SJSA1 (cell line): Measurements from ENCODE around the gene PPIF. TPM values are rescaled to one million over a fixed set of nuclear protein-coding genes. Genes with fewer than 3 reads are reported as not detected.

Experiments
- DNase-seq, 2 experiments: peaks; one replicate each; pipeline ENCODE4 v3.0.0-alpha.2; 2015 to 2020; ENCODE audit warnings: low spot score in 2 of 2, low read depth in 1 of 2
- H3K27ac ChIP-seq: fragments of 250-450 bp; sonication (Bioruptor Pico); 2 replicates; pipeline ENCODE4 v1.5.1; 2020; ENCODE audit warnings: mild to moderate bottlenecking, moderate library complexity
- H3K27me3 ChIP-seq: fragments of 250-450 bp; sonication (Bioruptor Pico); replicated peaks from 2 replicates; pipeline ENCODE4 v1.5.1; 2020; ENCODE audit warnings: mild to moderate bottlenecking, moderate library complexity
- H3K36me3 ChIP-seq: fragments of 250-450 bp; sonication (Bioruptor Pico); 2 replicates; pipeline ENCODE4 v1.5.1; 2020; ENCODE audit warnings: mild to moderate bottlenecking
- H3K4me1 ChIP-seq: fragments of 250-450 bp; sonication (Bioruptor Pico); replicated peaks from 2 replicates; pipeline ENCODE4 v1.6.1; 2021; ENCODE audit warnings: mild to moderate bottlenecking
- H3K4me3 ChIP-seq: fragments of 250-450 bp; sonication (Bioruptor Pico); 2 replicates; pipeline ENCODE4 v1.5.1; 2020; ENCODE audit warnings: mild to moderate bottlenecking
- H3K9me3 ChIP-seq: fragments of 250-450 bp; sonication (Bioruptor Pico); replicated peaks from 2 replicates; pipeline ENCODE4 v1.5.1; 2020; ENCODE audit warnings: mild to moderate bottlenecking
- total RNA-seq: library from RNA; depleted of rRNA; stranded (reverse); fragments of >200 nt; shearing (Covaris generic); gene quantifications from 2 replicates; pipeline ENCODE4 v1.2.3, GENCODE V29; 2014; rRNA removed

The PPIF gene
- total RNA-seq, 1 experiment from 2014 or later: 31.7 TPM

DNA sequence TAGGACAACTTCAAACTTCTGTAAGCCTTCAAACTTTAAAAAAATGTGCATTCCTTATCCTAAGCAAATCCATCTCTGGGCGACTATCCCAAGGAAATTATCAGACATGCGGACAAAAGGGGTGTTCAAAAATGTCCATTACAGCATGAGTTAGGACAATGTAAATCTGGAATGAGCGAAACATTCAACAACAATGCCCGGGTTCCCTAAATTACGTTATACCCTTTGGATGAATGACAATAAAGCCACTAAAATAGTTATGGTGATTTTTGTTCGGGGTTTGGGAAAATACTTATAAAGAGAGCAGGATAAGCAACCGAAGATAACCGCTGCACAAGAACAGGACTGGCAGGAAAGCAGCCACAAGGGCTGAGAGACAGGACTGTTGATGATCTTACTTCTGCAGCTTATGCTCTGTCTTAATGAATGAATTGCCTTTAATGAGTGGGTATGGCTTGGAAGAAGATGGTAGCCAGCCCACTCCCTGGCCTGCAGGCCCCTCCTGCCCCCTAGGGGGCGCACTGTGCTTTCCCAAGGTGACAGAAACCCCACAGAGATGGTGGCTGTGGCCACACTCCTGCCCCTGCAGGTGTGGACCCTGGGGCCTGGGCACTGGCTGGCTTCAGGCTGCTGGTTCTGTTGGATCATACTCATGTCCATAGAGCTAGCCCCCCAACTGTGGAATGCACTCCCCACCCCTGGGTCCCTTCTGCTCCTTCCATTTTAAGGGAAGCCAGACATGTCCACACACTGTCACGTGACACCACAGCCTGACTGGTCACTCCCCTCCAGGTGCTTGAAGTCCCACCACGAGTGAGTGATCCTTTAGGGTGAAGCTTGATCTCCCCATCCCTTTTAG, 53.1 kb downstream of the PPIF start:
- H3K4me1 ChIP-seq: peaks cover 72% of the 10 kb centered on the region
- no peaks in the 10 kb centered on the region for H3K9me3 ChIP-seq
- H3K4me3 ChIP-seq: no peak overlapping the region
- no peak for DNase-seq
- H3K27ac ChIP-seq: peak overlapping the region; percentile 97; the same call in 1 of the 2 replicates
- H3K27me3 ChIP-seq: no peaks in the 10 kb centered on the region
- peaks cover 11% of the 10 kb centered on the region for H3K36me3 ChIP-seq

DNA sequence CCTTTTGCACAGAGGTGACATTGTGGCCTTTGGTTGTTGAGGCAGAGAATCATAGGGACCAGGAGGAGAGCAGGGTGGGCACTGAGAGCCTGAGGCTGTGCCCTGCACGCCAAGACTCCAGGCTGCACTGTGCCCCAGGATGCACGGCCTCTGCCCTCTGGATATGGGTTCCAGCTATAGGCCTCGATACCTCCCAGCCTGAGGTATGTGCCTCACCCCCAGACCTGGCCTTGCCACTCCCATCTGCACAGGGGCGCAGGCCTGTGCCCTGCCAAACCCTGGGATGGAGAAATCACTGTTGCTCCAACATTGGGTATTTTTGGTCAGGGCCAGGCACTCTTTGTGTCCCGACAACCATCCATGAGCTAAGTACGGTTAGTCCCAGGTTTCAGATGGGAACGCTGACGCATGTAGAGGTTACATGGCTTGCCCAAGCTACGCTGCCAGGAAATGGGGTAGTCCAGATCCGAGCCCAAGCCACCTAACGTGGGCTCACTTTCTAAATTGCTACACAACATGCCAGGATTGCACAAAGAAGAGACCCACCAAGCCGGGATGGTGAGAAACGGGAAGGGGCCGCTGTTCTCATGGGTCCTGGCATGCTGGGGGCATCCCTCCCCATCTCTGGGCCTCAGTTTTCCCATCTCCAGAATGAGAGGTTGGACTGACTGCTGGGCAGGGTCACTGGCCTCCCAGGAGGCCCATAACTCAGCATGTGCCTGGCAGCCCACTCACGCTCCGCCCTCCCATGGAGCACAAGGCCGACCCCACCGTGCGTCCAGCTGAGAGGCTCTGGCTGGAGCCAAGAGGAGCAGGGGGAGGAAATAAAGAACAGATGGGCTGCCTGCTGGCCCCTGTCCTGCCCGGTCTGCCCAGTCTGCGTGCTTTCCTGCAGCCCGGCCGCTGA, 54.0 kb downstream of the PPIF start:
- Histone ChIP-seq H3K27ac (no peak overlapping the region), H3K4me3 (no peak overlapping the region), H3K27me3 (no peaks in the 10 kb centered on the region), H3K9me3 (no peaks in the 10 kb centered on the region), H3K4me1 (peaks cover 81% of the 10 kb centered on the region), H3K36me3 (peaks cover 20% of the 10 kb centered on the region)
- DNase-seq: no peak

DNA sequence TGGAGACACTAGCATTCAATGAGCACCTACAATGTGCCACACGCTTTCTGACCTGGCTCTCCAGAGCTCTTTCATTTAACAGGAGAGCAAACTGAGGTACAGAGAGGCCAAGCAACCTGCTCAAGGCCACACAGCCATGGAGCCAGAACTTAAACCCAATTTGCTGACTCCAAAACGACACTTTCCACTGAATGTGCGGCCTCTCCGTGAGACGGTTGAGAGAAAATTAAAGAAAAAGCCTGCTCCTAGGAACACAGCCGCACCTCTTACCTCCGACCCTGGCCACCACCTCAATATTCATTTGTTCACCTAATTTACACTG, 55.3 kb downstream of the PPIF start:
- DNase-seq: no peak
- no peaks in the 10 kb centered on the region for H3K9me3 ChIP-seq
- H3K27me3 ChIP-seq: no peaks in the 10 kb centered on the region
- H3K4me1 ChIP-seq: peaks cover 90% of the 10 kb centered on the region
- no peak overlapping the region for H3K4me3 ChIP-seq
- H3K27ac ChIP-seq: no peak overlapping the region
- peaks cover 28% of the 10 kb centered on the region for H3K36me3 ChIP-seq

DNA sequence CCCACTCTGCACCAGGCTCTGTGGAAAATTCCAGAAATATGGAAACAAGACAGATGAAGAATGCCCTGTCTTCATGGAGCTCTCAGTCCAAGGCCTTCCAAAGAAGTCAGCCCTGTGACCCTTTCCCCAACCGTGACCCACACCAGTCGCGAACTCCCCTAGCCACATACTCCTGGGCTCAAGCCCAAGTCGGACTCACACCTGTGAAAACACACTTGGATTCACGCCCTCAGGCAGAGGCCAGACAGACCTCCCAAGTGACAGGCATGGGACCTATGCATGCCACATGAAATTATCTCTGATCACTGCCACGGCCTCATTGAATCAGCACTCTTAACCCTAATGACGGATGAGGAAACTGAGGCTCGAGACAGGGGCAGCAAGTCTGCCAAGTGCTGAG, 55.7 kb downstream of the PPIF start:
- H3K27ac ChIP-seq: no peak overlapping the region
- H3K4me3 ChIP-seq: no peak overlapping the region
- no peaks in the 10 kb centered on the region for H3K27me3 ChIP-seq
- no peak for DNase-seq
- peaks cover 93% of the 10 kb centered on the region for H3K4me1 ChIP-seq
- no peaks in the 10 kb centered on the region for H3K9me3 ChIP-seq
- H3K36me3 ChIP-seq: peaks cover 28% of the 10 kb centered on the region

DNA sequence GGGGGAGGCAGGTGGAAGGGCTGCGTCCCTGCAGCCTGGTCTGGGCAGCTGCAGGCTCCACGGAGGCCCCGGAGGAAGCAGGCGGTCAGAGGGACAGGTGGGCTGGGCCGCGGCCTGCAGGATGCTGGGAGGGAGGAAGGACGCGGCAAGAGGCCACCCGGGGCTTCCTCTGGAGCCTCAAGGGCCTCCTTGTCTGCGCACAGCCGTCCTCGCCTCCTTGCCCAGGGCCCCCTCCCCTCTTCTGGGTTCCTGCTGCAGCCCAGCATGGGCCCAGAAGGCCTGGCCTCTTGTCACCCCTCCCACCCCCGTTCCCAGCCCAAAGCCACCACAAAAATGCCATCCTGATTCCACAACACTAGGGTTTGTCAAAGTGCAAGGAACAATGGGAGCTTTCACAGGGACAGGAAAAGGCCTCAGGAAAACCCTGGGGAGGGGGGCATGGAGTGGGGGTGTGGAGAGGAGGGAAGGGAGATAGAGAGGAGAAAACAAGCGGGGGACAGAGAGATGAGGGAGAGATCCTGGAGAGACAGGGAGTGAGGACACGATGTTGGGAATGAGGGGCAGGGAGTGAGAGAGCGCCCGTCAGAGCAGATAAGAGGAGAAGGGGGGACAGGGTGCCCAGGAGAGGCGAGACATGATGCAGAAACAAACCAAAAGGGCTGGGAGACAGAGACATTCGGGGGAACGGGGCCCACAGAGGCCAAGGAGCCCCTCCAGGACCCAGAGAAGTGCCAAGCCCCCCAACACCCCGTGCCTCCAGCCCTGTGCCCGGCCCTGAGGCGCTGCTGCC, 56.4 kb downstream of the PPIF start:
- H3K27ac ChIP-seq: peak overlapping the region; percentile 44
- H3K27me3 ChIP-seq: no peaks in the 10 kb centered on the region
- peak; percentile 69 to 77 for DNase-seq
- no peak overlapping the region for H3K4me3 ChIP-seq
- no peaks in the 10 kb centered on the region for H3K9me3 ChIP-seq
- peaks cover 21% of the 10 kb centered on the region for H3K36me3 ChIP-seq
- peaks cover 93% of the 10 kb centered on the region for H3K4me1 ChIP-seq

DNA sequence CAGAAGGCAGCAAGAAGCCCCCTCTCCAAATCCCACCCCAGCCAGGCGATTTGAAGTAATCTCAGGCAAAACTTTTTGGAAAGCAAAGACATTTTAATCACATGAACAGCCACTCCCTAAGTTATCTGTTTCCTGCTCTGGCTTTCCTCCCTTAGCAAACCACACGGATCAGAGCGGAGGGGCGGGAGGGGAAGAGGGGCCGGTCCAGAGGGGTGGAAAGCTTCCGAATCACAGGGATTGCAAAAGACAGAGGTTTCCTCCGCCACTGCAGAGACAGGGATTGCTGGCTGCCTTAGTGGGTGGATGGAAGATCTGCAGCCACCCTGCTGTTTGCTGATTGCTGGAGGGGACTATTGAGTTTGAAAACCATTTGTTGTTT, 57.0 kb downstream of the PPIF start:
- Histone ChIP-seq H3K27me3 (no peaks in the 10 kb centered on the region), H3K9me3 (no peaks in the 10 kb centered on the region), H3K4me1 (peaks cover 87% of the 10 kb centered on the region), H3K27ac (peak overlapping the region; percentile 44), H3K4me3 (no peak overlapping the region), H3K36me3 (peaks cover 21% of the 10 kb centered on the region)
- DNase-seq: no peak

DNA sequence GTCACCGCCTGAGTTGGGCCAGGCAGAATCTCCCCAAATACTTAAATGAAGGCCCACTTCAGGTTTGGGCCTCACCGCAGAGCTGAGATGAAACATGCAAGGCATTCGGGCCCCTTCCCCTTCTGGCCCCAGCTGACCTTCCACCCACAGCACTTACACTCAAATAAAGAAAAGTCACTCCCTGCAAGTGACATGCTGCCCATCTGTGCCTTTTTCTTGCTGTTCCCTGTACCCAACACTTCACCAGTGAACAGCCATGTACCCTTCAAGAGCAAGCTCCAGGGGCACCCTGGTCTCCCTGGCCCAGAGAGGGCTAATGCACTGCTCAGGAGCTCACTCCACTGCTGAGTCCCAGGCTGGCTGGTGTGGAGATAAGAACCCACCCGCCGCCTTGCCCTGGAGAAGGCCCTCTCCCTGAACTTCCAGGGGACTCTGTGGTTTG, 57.4 kb downstream of the PPIF start:
- Histone ChIP-seq H3K36me3 (peaks cover 21% of the 10 kb centered on the region), H3K27me3 (no peaks in the 10 kb centered on the region), H3K4me3 (no peak overlapping the region), H3K4me1 (peaks cover 83% of the 10 kb centered on the region), H3K27ac (no peak overlapping the region), H3K9me3 (no peaks in the 10 kb centered on the region)
- DNase-seq: no peak

Other genes with a start within 250 kb of the PPIF start
- gene ZCCHC24, start 98.2 kb downstream of the PPIF start, total RNA-seq: 9.2 and 10.4 TPM in 2 replicates
- gene EIF5AL1, start 165.1 kb downstream of the PPIF start, total RNA-seq: 0.09 and 0.58 TPM in 2 replicates
- not detected in 2 replicates for gene SFTPA2, start 212.9 kb downstream of the PPIF start, total RNA-seq